HepG2 (cell line): ENCODE measurements around the gene EPB41L2. TPM values are rescaled to one million over a fixed set of nuclear protein-coding genes. Genes with fewer than 3 reads are reported as not detected.

Experiments used
- ATAC-seq: fragments of 200-7000 bp; cut with Tn5 transposase; 3 replicates; pipeline ENCODE4 v1.9.1; 2020; ENCODE audit warnings: mild to moderate bottlenecking, moderate library complexity
- BruUV-seq: library from RNA; stranded (reverse); fragments of 400-500 nt; replicated peaks from 2 replicates; lab custom pipeline; 2021; lab: Mats Ljungman, UMichigan
- CTCF ChIA-PET: fragments of 300-600 bp; formaldehyde crosslinking; extraction: SDS; loops from one replicate; lab custom pipeline; 2021; ENCODE audit warnings: low total read pairs, inconsistent platforms, low intra/inter-chr PET ratio; lab: Yijun Ruan, JAX
- POLR2A ChIA-PET: fragments of 350-600 bp; sonication (Branson Sonifier 250); formaldehyde crosslinking; loops from one replicate; lab custom pipeline; 2020; ENCODE audit warnings: antibody characterized with exemption, inconsistent platforms; lab: Yijun Ruan, JAX
- DNase-seq: peaks from one replicate; pipeline ENCODE4 v3.0.0-alpha.2; 2015; ENCODE audit warnings: low spot score
- FAIRE-seq: peaks from 3 replicates; lab custom pipeline; 2011; peaks lifted over from hg19 to GRCh38; lab: Jason Lieb, UNC
- H2AFZ ChIP-seq: one replicate; pipeline ENCODE4 v1.6.1; 2011; ENCODE audit warnings: low read length, inconsistent platforms
- H3K27ac ChIP-seq: fragments of 300-600 bp; 3 replicates; pipeline ENCODE4 v1.8.0; 2011; ENCODE audit warnings: mixed run types, mild to moderate bottlenecking, mixed read lengths, low read length, inconsistent platforms; ENCODE audit not compliant: insufficient read depth; ENCODE audit errors: extremely low read length
- H3K27me3 ChIP-seq, 2 experiments: fragments of 200-600 bp in 1 of 2; 2 replicates in 1 of 2; 3 replicates in 1 of 2; pipeline versions ENCODE4 v1.6.0 to v1.8.0; 2011; ENCODE audit warnings: low read length in 2 of 2, mild to moderate bottlenecking in 2 of 2, moderate library complexity in 2 of 2, inconsistent platforms in 1 of 2; ENCODE audit not compliant: insufficient read depth in 2 of 2, control insufficient read depth in 1 of 2
- H3K36me3 ChIP-seq, 2 experiments: fragments of 200-600 bp in 1 of 2; replicated peaks in 1 of 2; 2 replicates in 1 of 2; 3 replicates in 1 of 2; pipeline versions ENCODE4 v1.5.1 to v1.8.0; 2011; ENCODE audit warnings: low read length in 2 of 2, inconsistent platforms in 1 of 2; ENCODE audit not compliant: insufficient read depth in 2 of 2, control insufficient read depth in 1 of 2
- H3K4me1 ChIP-seq: 2 replicates; pipeline ENCODE4 v1.5.1; 2012; ENCODE audit warnings: low read length, inconsistent platforms; ENCODE audit not compliant: insufficient read depth
- H3K4me2 ChIP-seq: 2 replicates; pipeline ENCODE4 v1.6.0; 2011; ENCODE audit warnings: low read depth, low read length, inconsistent platforms
- H3K4me3 ChIP-seq, 3 experiments: fragments of 200-600 bp in 1 of 3; sonication (generic), shearing (Covaris generic) in 1 of 3; replicated peaks in 1 of 3; 2 replicates each; pipeline ENCODE4 v1.5.1; 2011 to 2016; ENCODE audit warnings: low read length in 3 of 3, inconsistent platforms in 2 of 3, low read depth in 2 of 3, mild to moderate bottlenecking in 2 of 3, control low read depth in 1 of 3, mixed read lengths in 1 of 3; ENCODE audit not compliant: insufficient read depth in 1 of 3
- H3K79me2 ChIP-seq: one replicate; pipeline ENCODE4 v1.6.1; 2011; ENCODE audit warnings: low read length, inconsistent platforms; ENCODE audit not compliant: insufficient read depth
- H3K9ac ChIP-seq: 2 replicates; pipeline ENCODE4 v1.6.0; 2011; ENCODE audit warnings: mild to moderate bottlenecking, low read depth, low read length, inconsistent platforms; ENCODE audit not compliant: insufficient read depth
- H3K9me3 ChIP-seq: 2 replicates; pipeline ENCODE4 v1.5.1; 2012; ENCODE audit warnings: mild to moderate bottlenecking, low read length
- H4K20me1 ChIP-seq: 2 replicates; pipeline ENCODE4 v1.6.0; 2011; ENCODE audit warnings: inconsistent platforms, mild to moderate bottlenecking, low read length, moderate library complexity; ENCODE audit not compliant: insufficient read depth
- ATF4 ChIP-seq, 2 experiments: fragments of 450-650 bp in 1 of 2; sonication (generic) in 1 of 2; formaldehyde crosslinking; IDR thresholded peaks; 2 replicates each; pipeline versions ENCODE4 v1.5.0 to v1.8.0; 2020 to 2022; ENCODE audit warnings: mild to moderate bottlenecking in 1 of 2, missing genetic modification reagents in 1 of 2
- ATF7 ChIP-seq, 2 experiments: fragments of 450-650 bp in 1 of 2; sonication (generic) in 1 of 2; formaldehyde crosslinking in 1 of 2; IDR thresholded peaks; 2 replicates each; pipeline versions ENCODE4 v1.4.0 to v1.6.1; 2016 to 2020; ENCODE audit warnings: antibody characterized with exemption in 1 of 2, mild to moderate bottlenecking in 1 of 2, missing genetic modification reagents in 1 of 2
- CEBPB ChIP-seq: IDR thresholded peaks from 2 replicates; pipeline ENCODE4 v1.6.1; 2011; ENCODE audit warnings: low read depth, low read length, improper control_type of control experiment, borderline replicate concordance
- GATAD2A ChIP-seq: IDR thresholded peaks from 2 replicates; pipeline ENCODE4 v1.6.1; 2016
- HMG20B ChIP-seq: conservative IDR thresholded peaks from 2 replicates; pipeline ENCODE4 v1.6.1; 2016; ENCODE audit warnings: missing genetic modification reagents, missing compliant biosample characterization
- TSC22D2 ChIP-seq: sonication (generic); formaldehyde crosslinking; IDR thresholded peaks from 2 replicates; pipeline ENCODE4 v1.5.1; 2020; ENCODE audit warnings: missing genetic modification reagents, mild to moderate bottlenecking, borderline replicate concordance
- ZNF317 ChIP-seq: sonication (generic); formaldehyde crosslinking; IDR thresholded peaks from 2 replicates; pipeline ENCODE4 v1.5.0; 2020; ENCODE audit warnings: mild to moderate bottlenecking, missing genetic modification reagents
- ZNF747 ChIP-seq: sonication (generic); formaldehyde crosslinking; IDR thresholded peaks from 2 replicates; pipeline ENCODE4 v1.8.1; 2023; ENCODE audit warnings: missing genetic modification reagents, mild to moderate bottlenecking, borderline replicate concordance
- WGBS: methylation state at CpG from one replicate; pipeline ENCODE4 v1.1.6; 2017; ENCODE audit warnings: low lambda C conversion rate; 5-methylcytosine and 5-hydroxymethylcytosine counted together
- in situ Hi-C: cut with HindIII; loops from 2 replicates; pipeline ENCODE4 v1.10.0; 2017; ENCODE audit warnings: low pct_unique_long_range_greater_than_20kb; ENCODE audit not compliant: extremely low pct_ligation_motif_present
- intact Hi-C: fragments of 100-400 bp; cut with micrococcal nuclease; formaldehyde crosslinking; loops from one replicate; pipeline ENCODE4 v1.10.0; 2022; ENCODE audit not compliant: unreplicated experiment
- polyA plus RNA-seq, 8 experiments: library from polyadenylated mRNA; depleted of rRNA in 3 of 8; stranded (reverse) in 7 of 8; unstranded in 1 of 8; fragments of >200 nt; fragmentation: Illumina TruSeq in 4 of 8; extraction: Trizol in 4 of 8; gene quantifications; 2 replicates each; pipeline versions ENCODE4 v1.2.1 to v1.2.3, GENCODE V29; 2011 to 2016; ENCODE audit warnings: low read depth in 4 of 8, missing spikeins in 1 of 8, mixed read lengths in 1 of 8; ENCODE audit not compliant: insufficient read depth in 1 of 8
- total RNA-seq, 5 experiments: library from RNA; depleted of rRNA; stranded (reverse); fragments of >200 nt; fragmentation: Illumina TruSeq; extraction: Trizol; gene quantifications; 2 replicates each; pipeline ENCODE4 v1.2.3, GENCODE V29; 2016; ENCODE audit warnings: low read depth in 1 of 5

EPB41L2 gene
- total and polyA plus RNA-seq, 2 of the 13 experiments (the other 11 are each of a cell fraction or from before 2014, with no cell fraction given): 41.7 to 56.4 TPM

- TF ChIP-seq TSC22D2 (CRISPR knock-in tag) (0 out of 2 replicates have a peak, but pooled peaks have one; percentile 35), HMG20B (0 out of 2 replicates have a peak, but pooled peaks have one; percentile 25)
Measured at GRCh38 chr6:130932921-130933320, 130.1 kb downstream of the EPB41L2 start (continued).

- H3K27ac ChIP-seq: peak overlapping the region; percentile 73
- peak overlapping the region in 1 of 3 experiments; percentile 47; a peak in 1 of 6 replicates for H3K4me3 ChIP-seq
- no peak for FAIRE-seq
- no peak for DNase-seq
- H3K4me1 ChIP-seq: peaks cover 66% of the 10 kb centered on the region
- TF ChIP-seq ATF7 (IDR thresholded peaks at IDR 0.05): peak; percentile 69
- TF ChIP-seq ATF7 (CRISPR knock-in tag; IDR thresholded peaks at IDR 0.05): no peak
- peak; percentile 38; the same call in 1 of the 2 replicates for TF ChIP-seq ZNF317
- TF ChIP-seq GATAD2A: 0 out of 2 replicates have a peak, but pooled peaks have one; percentile 16
- no peak for TF ChIP-seq ZNF747 (CRISPR knock-in tag)
- TF ChIP-seq CEBPB: peak; percentile 31; the same call in 1 of the 2 replicates
- TF ChIP-seq ATF4 (CRISPR knock-in tag; IDR thresholded peaks at IDR 0.05): peak; percentile 51 to 54; a peak in 1 of 4 replicates
- no TSS peak for BruUV-seq
- H3K4me2 ChIP-seq: peak overlapping the region; percentile 75
- no peaks in the 10 kb centered on the region for H3K9me3 ChIP-seq
- intact Hi-C loops (loop anchor here (5.0 kb wide), 1 partner anchor 45 kb away; no protein-coding TSS in a partner anchor), in situ Hi-C loops (no loop called here)
- H3K36me3 ChIP-seq: peaks cover 0 to 1% of the 10 kb centered on the region in 2 experiments; a peak in 2 of 5 replicates
- ChIA-PET POLR2A (no interaction called here), CTCF (no interaction called here)
- H4K20me1 ChIP-seq: no peaks in the 10 kb centered on the region
- no peaks in the 10 kb centered on the region for H3K27me3 ChIP-seq
- H3K79me2 ChIP-seq: peaks cover 44% of the 10 kb centered on the region
- no peak for ATAC-seq
- H2AFZ ChIP-seq: no peak overlapping the region
- H3K9ac ChIP-seq: no peak overlapping the region
- WGBS: 98% methylated on average over 2 of the region's 2 CpGs
Measured at GRCh38 chr6:130932438-130932837, 130.6 kb downstream of the EPB41L2 start.
